ENCODE results near the gene GLT8D2.

Gene GLT8D2

GRCh38 chr12:104003596-104003995, 46.4 kb downstream of the GLT8D2 start:
- no peak for DNase-seq (ENCODE audit: low read depth in 3 of 3, low spot score in 1 of 3)

GRCh38 chr12:104002686-104003085, 47.3 kb downstream of the GLT8D2 start:
- no peak for DNase-seq (ENCODE audit: low read depth in 3 of 3, low spot score in 1 of 3)

- no peak for DNase-seq (ENCODE audit: low read depth in 3 of 3, low spot score in 1 of 3)
Observed at GRCh38 chr12:104000807-104001434, 49.1 kb downstream of the GLT8D2 start.

- no peak for DNase-seq (ENCODE audit: low read depth in 3 of 3, low spot score in 1 of 3)
Observed at GRCh38 chr12:103998976-103999375, 51.0 kb downstream of the GLT8D2 start.

- no peak for DNase-seq (ENCODE audit: low read depth in 3 of 3, low spot score in 1 of 3)
Observed at GRCh38 chr12:103997286-103997900, 52.6 kb downstream of the GLT8D2 start.

- DNase-seq (ENCODE audit: low read depth in 3 of 3, low spot score in 1 of 3), result no peak
Observed at GRCh38 chr12:103996595-103996994, 53.4 kb downstream of the GLT8D2 start.

GRCh38 chr12:103994235-103994634, 55.8 kb downstream of the GLT8D2 start:
- DNase-seq (ENCODE audit: low read depth in 3 of 3, low spot score in 1 of 3), result no peak

- DNase-seq (ENCODE audit: low read depth in 3 of 3, low spot score in 1 of 3), result no peak
Observed at GRCh38 chr12:103986829-103987228, 63.2 kb downstream of the GLT8D2 start.

GRCh38 chr12:103978384-103978982, 71.5 kb downstream of the GLT8D2 start:
- DNase-seq (ENCODE audit: low read depth in 3 of 3, low spot score in 1 of 3), result no peak

GRCh38 chr12:103975368-103975767, 74.6 kb downstream of the GLT8D2 start:
- DNase-seq (ENCODE audit: low read depth in 3 of 3, low spot score in 1 of 3), result no peak

GRCh38 chr12:103973909-103974308, 76.1 kb downstream of the GLT8D2 start:
- DNase-seq (ENCODE audit: low read depth in 3 of 3, low spot score in 1 of 3), result no peak

GRCh38 chr12:103969391-103969790, 80.6 kb downstream of the GLT8D2 start:
- no peak for DNase-seq (ENCODE audit: low read depth in 3 of 3, low spot score in 1 of 3)

GRCh38 chr12:103966736-103967135, 83.3 kb downstream of the GLT8D2 start:
- DNase-seq (ENCODE audit: low read depth in 3 of 3, low spot score in 1 of 3), result no peak

- peak; percentile 86 to 93 (median 92) for DNase-seq (ENCODE audit: low read depth in 3 of 3, low spot score in 1 of 3)
Observed at GRCh38 chr12:103965590-103966504, 84.1 kb downstream of the GLT8D2 start, which contains the start of gene TDG. Gene TDG (plus strand): TSS chr12:103965872. CDS start chr12:103966038, 166 bp downstream.

- no peak for DNase-seq (ENCODE audit: low read depth in 3 of 3, low spot score in 1 of 3)
Observed at GRCh38 chr12:103965255-103965589, 84.8 kb downstream of the GLT8D2 start.

GRCh38 chr12:103964805-103965204, 85.2 kb downstream of the GLT8D2 start:
- no peak for DNase-seq (ENCODE audit: low read depth in 3 of 3, low spot score in 1 of 3)

- DNase-seq (ENCODE audit: low read depth in 3 of 3, low spot score in 1 of 3), result no peak
Observed at GRCh38 chr12:103962493-103962892, 87.5 kb downstream of the GLT8D2 start.

- DNase-seq (ENCODE audit: low read depth in 3 of 3, low spot score in 1 of 3), result no peak
Observed at GRCh38 chr12:103960616-103961227, 89.3 kb downstream of the GLT8D2 start.

- no peak for DNase-seq (ENCODE audit: low read depth in 3 of 3, low spot score in 1 of 3)
Observed at GRCh38 chr12:103958621-103959020, 91.4 kb downstream of the GLT8D2 start.

- no peak for DNase-seq (ENCODE audit: low read depth in 3 of 3, low spot score in 1 of 3)
Observed at GRCh38 chr12:103957865-103958388, 92.1 kb downstream of the GLT8D2 start.

GRCh38 chr12:103956509-103957027, 93.4 kb downstream of the GLT8D2 start:
- no peak for DNase-seq (ENCODE audit: low read depth in 3 of 3, low spot score in 1 of 3)
